ENCODE data around the gene RAP1A.

- no peak for TF ChIP-seq CTCF (IDR thresholded peaks at IDR 0.05)
- no peak for TF ChIP-seq POLR2A (IDR thresholded peaks at IDR 0.05)
- TF ChIP-seq EP300 (IDR thresholded peaks at IDR 0.05; ENCODE audit: low read depth): no peak
- no peak for TF ChIP-seq POLR2AphosphoS5 (IDR thresholded peaks at IDR 0.05)
Measured at GRCh38 chr1:111576547-111576946, 43.0 kb upstream of the RAP1A start.

All from transverse colon (tissue), 4 donors.